ENCODE measurements around the gene SPOCD1. TPM values are rescaled to one million over a fixed set of nuclear protein-coding genes. Genes with fewer than 3 reads are reported as not detected.

SPOCD1 gene
- total and polyA plus RNA-seq, 2 experiments from 2014 or later = 0.73 to 1.3 TPM

DNA sequence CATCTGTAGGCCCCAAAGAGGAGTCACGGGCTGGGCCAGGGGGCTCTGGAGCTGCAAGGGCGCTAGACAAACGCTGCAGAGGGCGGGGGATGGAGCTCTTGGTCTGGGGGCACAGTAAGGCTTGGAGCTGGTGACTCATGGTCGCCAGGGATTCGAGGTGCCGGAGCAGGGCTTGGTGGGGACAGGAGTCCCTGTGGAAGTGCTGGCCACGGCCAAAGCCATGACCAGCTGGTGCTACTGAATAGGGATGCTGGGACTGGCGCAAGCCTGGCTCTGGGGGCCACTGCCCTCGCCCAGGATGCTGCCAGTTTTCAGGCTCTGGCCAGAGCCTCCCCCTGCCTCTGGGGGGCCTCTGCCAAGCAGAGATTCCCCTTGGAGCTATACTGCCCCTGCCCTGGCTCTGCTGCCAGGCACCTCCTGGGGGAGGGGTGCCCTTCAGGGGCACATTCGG lies 25.2 kb downstream of the SPOCD1 start:
- no peaks in the 10 kb centered on the region for H3K9me2 ChIP-seq (ENCODE audit: insufficient read depth)
- Mint-ChIP-seq H3K4me1 (peaks cover 8% of the 10 kb centered on the region), H3K9me3 (no peaks in the 10 kb centered on the region), H3K4me3 (no peak overlapping the region), H3K36me3 (ENCODE audit: low read depth) (no peaks in the 10 kb centered on the region), H3K27me3 (ENCODE audit: insufficient read depth, low read depth, poor library complexity) (peaks cover 18% of the 10 kb centered on the region), H3K27ac (no peak overlapping the region)
- H3K79me2 ChIP-seq (replicated peaks; ENCODE audit: insufficient read depth) = no peaks in the 10 kb centered on the region
- no peak overlapping the region for H3K4me3 ChIP-seq
- no peak overlapping the region for H3K4me2 ChIP-seq
- H3K27me3 ChIP-seq (ENCODE audit: insufficient read depth) = no peaks in the 10 kb centered on the region
- H4K20me1 ChIP-seq (replicated peaks; ENCODE audit: insufficient read depth) = no peaks in the 10 kb centered on the region
- H3K27ac ChIP-seq (ENCODE audit: low read depth) = no peak overlapping the region
- 0 out of 2 replicates have a peak, but pooled peaks cover 10% of the 10 kb centered on the region for H3F3A ChIP-seq (replicated peaks; ENCODE audit: low read depth)
- H3K36me3 ChIP-seq (ENCODE audit: insufficient read depth) = no peaks in the 10 kb centered on the region
- ATAC-seq (no peak), DNase-seq (ENCODE audit: low spot score) (no peak)
- no peak for TF ChIP-seq EZH2 (IDR thresholded peaks at IDR 0.05; ENCODE audit: low read depth, unreplicated experiment)
- TF ChIP-seq POLR2AphosphoS5 (IDR thresholded peaks at IDR 0.05; ENCODE audit: low read depth) = no peak
- no peak for TF ChIP-seq EZH2phosphoT487 (IDR thresholded peaks at IDR 0.05; ENCODE audit: unreplicated experiment)
- TF ChIP-seq CREB1 (CRISPR knock-in tag; IDR thresholded peaks at IDR 0.05; ENCODE audit: low read depth) = no peak
- TF ChIP-seq REST (IDR thresholded peaks at IDR 0.05; ENCODE audit: unreplicated experiment) = no peak
- TF ChIP-seq, protein P1, sequence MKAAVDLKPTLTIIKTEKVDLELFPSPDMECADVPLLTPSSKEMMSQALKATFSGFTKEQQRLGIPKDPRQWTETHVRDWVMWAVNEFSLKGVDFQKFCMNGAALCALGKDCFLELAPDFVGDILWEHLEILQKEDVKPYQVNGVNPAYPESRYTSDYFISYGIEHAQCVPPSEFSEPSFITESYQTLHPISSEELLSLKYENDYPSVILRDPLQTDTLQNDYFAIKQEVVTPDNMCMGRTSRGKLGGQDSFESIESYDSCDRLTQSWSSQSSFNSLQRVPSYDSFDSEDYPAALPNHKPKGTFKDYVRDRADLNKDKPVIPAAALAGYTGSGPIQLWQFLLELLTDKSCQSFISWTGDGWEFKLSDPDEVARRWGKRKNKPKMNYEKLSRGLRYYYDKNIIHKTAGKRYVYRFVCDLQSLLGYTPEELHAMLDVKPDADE (IDR thresholded peaks at IDR 0.05) = no peak
- H3K4me1 ChIP-seq (ENCODE audit: insufficient read depth) = peaks cover 5% of the 10 kb centered on the region
- H2AFZ ChIP-seq = no peak overlapping the region

GRCh38 chr1:31790140-31790539 lies 25.7 kb downstream of the SPOCD1 start:
- no peaks in the 10 kb centered on the region for H4K20me1 ChIP-seq (replicated peaks; ENCODE audit: insufficient read depth)
- no peaks in the 10 kb centered on the region for H3K36me3 Mint-ChIP-seq (ENCODE audit: low read depth)
- H2AFZ ChIP-seq = no peak overlapping the region
- no peaks in the 10 kb centered on the region for H3K27me3 ChIP-seq (ENCODE audit: insufficient read depth)
- H3K9me2 ChIP-seq (ENCODE audit: insufficient read depth) = no peaks in the 10 kb centered on the region
- H3K27ac Mint-ChIP-seq = no peak overlapping the region
- H3K4me1 ChIP-seq (ENCODE audit: insufficient read depth) = peaks cover 5% of the 10 kb centered on the region
- H3K4me1 Mint-ChIP-seq = peaks cover 8% of the 10 kb centered on the region
- H3K27me3 Mint-ChIP-seq (ENCODE audit: insufficient read depth, low read depth, poor library complexity) = peaks cover 18% of the 10 kb centered on the region
- ATAC-seq (no peak), DNase-seq (ENCODE audit: low spot score) (no peak)
- H3K9me3 Mint-ChIP-seq = no peaks in the 10 kb centered on the region
- H3F3A ChIP-seq (replicated peaks; ENCODE audit: low read depth) = 0 out of 2 replicates have a peak, but pooled peaks cover 10% of the 10 kb centered on the region
- H3K79me2 ChIP-seq (replicated peaks; ENCODE audit: insufficient read depth) = no peaks in the 10 kb centered on the region
- no peak overlapping the region; the same call in 2 of the 3 replicates for H3K4me3 Mint-ChIP-seq
- H3K27ac ChIP-seq (ENCODE audit: low read depth) = no peak overlapping the region
- no peak overlapping the region for H3K4me2 ChIP-seq
- H3K4me3 ChIP-seq = no peak overlapping the region
- no peaks in the 10 kb centered on the region for H3K36me3 ChIP-seq (ENCODE audit: insufficient read depth)
- TF ChIP-seq STAT1 (IDR thresholded peaks at IDR 0.05; ENCODE audit: unreplicated experiment) (no peak), POLR2AphosphoS5 (IDR thresholded peaks at IDR 0.05; ENCODE audit: low read depth) (no peak)
- TF ChIP-seq, protein P2, sequence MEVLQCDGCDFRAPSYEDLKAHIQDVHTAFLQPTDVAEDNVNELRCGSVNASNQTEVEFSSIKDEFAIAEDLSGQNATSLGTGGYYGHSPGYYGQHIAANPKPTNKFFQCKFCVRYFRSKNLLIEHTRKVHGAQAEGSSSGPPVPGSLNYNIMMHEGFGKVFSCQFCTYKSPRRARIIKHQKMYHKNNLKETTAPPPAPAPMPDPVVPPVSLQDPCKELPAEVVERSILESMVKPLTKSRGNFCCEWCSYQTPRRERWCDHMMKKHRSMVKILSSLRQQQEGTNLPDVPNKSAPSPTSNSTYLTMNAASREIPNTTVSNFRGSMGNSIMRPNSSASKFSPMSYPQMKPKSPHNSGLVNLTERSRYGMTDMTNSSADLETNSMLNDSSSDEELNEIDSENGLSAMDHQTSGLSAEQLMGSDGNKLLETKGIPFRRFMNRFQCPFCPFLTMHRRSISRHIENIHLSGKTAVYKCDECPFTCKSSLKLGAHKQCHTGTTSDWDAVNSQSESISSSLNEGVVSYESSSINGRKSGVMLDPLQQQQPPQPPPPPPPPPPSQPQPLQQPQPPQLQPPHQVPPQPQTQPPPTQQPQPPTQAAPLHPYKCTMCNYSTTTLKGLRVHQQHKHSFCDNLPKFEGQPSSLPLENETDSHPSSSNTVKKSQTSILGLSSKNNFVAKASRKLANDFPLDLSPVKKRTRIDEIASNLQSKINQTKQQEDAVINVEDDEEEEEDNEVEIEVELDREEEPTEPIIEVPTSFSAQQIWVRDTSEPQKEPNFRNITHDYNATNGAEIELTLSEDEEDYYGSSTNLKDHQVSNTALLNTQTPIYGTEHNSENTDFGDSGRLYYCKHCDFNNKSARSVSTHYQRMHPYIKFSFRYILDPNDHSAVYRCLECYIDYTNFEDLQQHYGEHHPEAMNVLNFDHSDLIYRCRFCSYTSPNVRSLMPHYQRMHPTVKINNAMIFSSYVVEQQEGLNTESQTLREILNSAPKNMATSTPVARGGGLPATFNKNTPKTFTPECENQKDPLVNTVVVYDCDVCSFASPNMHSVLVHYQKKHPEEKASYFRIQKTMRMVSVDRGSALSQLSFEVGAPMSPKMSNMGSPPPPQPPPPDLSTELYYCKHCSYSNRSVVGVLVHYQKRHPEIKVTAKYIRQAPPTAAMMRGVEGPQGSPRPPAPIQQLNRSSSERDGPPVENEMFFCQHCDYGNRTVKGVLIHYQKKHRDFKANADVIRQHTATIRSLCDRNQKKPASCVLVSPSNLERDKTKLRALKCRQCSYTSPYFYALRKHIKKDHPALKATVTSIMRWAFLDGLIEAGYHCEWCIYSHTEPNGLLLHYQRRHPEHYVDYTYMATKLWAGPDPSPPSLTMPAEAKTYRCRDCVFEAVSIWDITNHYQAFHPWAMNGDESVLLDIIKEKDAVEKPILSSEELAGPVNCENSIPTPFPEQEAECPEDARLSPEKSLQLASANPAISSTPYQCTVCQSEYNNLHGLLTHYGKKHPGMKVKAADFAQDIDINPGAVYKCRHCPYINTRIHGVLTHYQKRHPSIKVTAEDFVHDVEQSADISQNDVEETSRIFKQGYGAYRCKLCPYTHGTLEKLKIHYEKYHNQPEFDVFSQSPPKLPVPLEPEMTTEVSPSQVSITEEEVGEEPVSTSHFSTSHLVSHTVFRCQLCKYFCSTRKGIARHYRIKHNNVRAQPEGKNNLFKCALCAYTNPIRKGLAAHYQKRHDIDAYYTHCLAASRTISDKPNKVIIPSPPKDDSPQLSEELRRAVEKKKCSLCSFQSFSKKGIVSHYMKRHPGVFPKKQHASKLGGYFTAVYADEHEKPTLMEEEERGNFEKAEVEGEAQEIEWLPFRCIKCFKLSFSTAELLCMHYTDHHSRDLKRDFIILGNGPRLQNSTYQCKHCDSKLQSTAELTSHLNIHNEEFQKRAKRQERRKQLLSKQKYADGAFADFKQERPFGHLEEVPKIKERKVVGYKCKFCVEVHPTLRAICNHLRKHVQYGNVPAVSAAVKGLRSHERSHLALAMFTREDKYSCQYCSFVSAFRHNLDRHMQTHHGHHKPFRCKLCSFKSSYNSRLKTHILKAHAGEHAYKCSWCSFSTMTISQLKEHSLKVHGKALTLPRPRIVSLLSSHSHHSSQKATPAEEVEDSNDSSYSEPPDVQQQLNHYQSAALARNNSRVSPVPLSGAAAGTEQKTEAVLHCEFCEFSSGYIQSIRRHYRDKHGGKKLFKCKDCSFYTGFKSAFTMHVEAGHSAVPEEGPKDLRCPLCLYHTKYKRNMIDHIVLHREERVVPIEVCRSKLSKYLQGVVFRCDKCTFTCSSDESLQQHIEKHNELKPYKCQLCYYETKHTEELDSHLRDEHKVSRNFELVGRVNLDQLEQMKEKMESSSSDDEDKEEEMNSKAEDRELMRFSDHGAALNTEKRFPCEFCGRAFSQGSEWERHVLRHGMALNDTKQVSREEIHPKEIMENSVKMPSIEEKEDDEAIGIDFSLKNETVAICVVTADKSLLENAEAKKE (CRISPR knock-in tag; IDR thresholded peaks at IDR 0.05) = no peak

Measured in GM23338 (cell line).